Middle frontal gyrus (tissue), 1 donor: ENCODE measurements around the gene COL5A1.
"Not testable (repeated sequence)": the region's sequence is repeated elsewhere in the genome, so short reads cannot be mapped to it uniquely, and the experiment has no call there.

Source experiments
- DNase-seq: peaks from one replicate; pipeline ENCODE4 v3.0.0-alpha.2; 2015; ENCODE audit warnings: low spot score; ENCODE audit errors: extremely low spot score

COL5A1 gene

DNA sequence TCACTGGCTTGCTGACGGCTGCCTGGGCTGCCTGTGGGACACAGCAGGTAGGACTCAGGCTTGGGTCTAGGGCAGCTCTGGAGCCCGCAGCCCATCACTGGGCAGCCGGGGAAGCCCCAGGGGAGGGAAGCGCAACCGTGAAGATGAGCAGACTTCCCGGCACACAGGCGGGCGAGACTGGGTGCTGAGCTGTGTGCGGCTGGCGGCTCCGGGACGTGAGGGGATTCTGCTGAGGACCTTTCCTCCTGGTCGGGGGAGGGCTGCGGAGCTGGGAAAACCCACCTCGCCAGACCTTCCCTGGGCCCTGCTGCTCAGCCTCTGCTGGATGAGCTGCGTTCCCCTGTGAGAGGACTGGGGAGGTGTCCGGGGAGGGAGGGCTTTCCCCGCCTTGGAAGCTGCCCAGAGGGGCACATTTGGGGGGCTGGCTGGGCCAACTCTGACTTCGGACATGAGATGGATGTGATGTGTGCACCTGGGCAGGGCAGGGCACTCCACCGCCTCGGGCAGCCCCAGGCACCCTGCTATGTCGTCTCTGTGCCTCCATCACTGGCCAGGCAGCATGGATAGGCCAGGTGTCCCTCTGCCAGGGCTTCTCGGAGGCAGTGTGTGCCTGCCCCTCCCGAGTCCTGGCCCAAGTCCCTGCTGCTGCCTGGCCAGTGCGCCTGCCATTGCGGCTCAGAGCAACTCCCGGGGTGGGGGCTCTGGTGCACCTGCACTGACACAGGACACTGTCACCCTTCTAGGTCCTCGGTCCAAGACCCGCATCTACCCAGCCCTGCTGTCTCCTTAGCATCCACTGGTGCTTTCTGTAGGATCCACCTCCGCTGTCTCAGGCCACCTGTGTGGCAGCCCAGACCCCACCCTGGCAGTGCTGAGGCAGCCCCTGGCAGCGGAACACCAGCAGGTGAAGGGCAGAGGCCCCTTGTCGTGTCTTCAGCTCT lies 66.4 kb downstream of the COL5A1 start:
- no peak for DNase-seq

DNA sequence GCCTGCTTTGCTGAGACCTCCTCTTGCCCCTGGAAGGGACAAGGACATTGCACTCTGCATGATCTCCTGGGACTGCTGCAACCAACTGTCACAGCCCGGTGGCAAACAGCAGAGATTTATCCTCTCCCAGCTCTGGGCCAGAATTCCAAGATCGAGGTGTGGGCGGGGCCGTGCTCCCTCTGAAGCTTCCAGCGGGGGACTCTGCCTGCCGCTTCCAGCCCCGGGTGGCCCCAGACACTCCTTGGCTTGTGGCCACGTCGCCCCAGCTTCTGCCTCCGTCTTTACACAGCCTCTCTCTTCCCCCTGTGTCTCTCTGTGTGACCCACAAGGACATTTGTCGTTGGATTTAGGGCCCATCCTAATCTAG lies 67.1 kb downstream of the COL5A1 start:
- no peak for DNase-seq

DNA sequence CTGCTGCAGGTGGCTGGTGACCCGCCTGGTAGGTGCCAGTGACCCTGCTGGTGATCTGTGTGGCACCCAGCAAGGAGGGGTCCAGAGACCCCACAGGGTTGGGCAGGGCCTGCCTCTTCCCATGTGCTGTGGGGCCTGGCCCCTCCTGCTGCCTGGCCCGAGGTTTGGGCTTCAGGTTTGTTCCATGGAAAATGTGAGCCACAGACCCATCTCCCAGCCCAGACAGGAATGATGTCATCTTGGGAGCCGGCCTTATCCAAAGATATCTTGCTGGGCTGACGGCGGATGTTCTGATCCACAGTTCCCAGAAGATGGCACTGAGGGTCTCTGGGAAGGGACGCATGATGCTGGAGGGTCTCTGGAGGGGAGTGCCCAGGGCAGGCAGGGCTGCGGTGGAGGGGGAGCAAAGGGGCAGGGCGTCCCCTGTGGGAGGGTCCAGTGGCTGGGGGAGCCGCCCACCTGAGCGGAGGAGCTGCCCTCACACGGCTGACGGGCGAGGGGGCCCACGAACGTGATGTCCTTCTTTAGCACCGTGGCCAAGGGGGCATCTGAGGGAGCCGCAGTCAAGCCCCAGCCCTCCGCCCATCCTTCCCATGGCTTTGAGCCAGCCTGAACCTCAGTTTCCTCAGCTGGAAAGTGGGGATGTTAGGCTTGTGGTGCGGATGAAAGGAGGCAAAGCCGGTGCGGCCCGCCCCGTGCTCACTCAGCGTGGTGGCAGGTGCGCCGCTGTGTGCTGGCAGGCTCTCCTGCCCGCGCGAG lies 68.1 kb downstream of the COL5A1 start:
- no peak for DNase-seq

DNA sequence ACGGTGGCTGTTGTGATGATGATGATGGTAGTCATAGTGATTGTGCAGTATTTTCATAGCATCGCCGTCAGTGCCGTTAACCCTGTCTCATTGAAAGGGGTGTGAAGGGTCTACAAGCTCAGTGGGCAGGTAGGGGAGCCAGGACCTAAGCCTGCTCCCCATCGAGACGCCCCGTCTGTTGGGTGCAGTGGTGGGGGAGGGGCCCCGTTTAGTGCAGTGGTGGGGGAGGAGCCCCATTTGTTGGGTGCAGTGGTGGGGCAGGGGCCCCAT lies 68.6 kb downstream of the COL5A1 start:
- no peak for DNase-seq

DNA sequence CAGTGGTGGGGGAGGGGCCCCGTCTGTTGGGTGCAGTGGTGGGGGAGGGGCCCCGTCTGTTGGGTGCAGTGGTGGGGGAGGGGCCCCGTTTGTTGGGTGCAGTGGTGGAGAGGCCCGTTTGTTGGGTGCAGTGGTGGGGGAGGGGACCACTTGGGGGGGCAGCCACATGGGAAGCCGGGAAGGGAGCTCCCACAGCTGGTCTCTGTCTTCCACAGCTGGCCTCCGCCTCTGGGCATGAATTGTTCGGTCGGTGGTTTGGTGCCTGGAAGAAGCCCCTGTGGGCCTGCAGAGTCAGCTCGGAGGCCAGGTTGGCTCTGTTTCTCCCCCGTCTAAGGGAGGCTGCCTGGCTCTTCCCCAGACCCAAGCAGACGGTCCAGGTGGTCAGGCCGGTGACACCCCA lies 69.3 kb downstream of the COL5A1 start:
- no peak for DNase-seq

DNA sequence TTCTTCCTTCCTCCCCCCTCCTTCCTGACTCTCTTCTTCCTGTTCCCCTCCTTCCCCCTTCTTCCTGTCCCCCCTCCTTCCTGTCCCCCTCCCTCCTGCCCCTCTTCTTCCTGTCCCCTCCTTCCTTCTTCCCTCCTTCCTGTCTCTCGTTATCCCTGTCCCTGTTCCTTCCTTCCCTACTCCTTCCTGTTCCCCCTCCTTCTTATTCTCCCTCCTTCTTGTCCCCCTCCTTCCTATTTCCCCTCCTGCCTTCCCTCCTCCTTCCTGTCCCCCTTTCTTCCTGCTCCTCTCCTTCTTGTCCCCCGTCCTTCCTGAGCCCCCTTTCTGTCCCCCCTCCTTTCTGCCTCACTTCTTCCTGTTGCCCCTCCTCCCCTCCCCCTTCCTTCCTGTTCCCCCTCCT lies 70.6 kb downstream of the COL5A1 start:
- DNase-seq, result no peak

DNA sequence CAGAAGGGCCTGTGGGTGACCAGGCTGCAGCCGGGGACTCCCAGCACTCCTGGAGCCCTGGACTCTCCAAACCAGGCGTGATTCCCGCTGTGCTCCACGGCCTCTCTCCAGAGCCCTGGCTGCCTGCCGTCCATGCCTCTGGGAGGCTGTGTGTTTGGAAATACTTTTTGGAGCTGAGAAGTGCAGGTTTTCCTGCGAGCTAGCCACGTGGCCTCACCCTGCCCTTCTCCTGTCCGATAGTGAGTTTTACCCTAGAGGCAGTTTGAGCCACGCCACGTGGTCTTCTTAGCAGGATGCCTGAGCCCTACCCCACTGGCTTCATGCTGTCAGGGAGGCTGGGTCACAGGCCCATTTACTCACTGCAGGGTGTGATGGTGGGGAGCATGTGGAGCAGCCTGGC lies 71.3 kb downstream of the COL5A1 start:
- no peak for DNase-seq

DNA sequence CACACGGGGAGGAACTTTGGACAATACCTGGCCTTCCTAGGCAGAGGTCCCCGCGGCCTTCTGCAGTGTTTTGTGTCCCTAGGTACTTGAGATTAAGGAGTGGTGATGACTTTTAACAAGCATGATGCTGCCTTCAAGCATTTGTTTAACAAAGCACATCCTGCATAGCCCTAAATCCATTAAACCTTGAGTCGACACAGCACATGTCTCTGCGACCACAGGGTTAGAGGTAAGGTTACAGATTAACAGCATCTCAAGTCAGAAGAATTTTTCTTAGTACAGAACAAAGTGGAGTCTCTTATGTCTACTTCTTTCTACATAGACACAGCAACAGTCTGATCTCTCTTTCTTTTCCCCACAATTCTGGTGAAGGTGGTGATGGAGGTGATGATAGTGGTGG lies 73.9 kb downstream of the COL5A1 start:
- not testable (repeated sequence) for DNase-seq

DNA sequence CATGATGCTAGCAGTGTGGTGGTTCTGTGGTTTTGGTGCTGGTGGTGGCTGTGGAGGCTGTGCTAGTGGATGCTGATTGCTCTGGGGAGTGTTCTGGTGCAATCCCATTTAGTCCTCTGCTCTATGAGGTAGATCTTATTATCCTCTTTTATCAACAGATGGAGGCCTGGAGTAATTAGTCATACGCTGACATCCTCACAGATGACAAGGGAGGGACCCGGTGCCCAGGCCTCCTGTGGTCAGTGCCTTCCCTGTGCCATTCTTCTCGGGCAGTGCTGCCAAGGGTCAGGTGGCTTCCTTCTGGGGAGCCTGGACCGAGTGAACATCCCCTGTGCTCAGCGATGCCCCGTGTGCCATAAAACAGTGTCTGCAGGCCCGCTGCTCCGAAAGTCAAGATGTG lies 74.5 kb downstream of the COL5A1 start:
- DNase-seq, result no peak

DNA sequence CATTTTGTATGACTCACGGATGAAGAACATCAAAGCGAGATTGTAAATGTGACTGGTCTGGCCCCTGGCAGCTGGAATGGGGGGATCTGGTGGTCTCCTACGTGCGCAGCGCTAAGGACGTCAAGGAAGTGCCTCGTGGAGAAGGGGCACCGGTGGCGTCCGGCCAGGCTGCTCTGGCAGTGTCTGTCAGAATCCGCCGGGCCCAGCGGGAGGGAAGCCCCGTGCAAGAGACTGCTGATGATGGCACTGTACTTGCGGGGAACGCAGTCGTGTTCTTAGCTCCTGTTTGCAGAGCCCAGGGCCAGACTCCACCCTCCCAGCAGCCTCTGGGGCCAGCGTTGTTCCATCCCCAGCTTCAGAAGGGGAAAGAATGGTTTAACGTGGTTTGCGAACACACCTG lies 75.5 kb downstream of the COL5A1 start:
- no peak for DNase-seq

DNA sequence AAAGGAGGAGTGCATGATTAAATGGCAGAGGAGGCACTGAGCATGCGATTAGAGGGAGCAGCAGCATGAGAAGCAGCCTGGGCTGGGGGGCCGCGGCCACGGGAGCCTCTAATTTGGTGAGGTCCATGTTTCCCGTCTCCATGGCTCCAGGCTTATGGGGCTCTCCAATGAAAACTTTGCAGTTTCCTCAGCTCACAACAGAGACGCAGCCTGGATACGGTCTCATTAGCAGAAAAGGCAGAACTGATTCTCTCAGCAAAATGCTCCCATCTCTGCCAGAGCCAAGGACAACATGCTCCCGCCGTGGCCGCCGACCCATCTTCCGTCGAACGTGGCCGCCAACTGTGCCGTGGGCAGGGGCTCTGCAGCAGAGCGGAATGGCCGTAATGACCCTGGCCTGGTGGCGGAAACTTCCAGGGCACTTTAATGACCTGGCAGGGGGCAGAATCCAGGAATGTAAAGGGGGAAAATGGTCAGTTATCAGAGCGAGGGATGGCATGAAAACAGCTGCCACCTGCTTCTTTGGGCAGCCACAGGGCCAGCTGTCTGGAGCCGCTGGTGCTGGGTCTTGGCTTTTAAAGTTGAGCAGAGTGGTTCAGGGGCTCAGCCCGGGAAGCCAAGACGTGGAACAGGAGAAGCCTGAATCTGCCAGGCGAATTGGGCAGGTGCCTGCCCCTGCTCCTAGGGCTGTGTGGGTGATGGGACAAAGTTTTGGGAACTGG lies 76.5 kb downstream of the COL5A1 start:
- no peak for DNase-seq

DNA sequence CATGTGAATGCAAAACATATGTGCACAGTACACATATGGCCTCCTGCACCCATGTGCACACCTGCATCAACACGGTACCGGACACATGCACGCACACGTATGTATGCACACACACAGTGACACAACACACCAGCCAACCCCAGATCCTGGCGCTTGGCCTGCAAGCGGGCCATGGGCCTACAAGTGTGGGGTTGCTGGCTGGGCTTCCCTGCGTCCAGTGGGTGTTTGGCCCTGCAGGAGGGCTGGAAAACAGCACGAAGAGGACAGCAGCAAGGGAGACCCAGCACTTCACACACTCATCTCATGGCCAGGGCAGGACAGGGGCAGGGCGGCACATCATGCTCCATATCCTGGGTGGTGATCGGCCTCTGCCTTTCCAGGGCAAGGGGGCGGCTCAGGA lies 77.7 kb downstream of the COL5A1 start:
- DNase-seq, result no peak

DNA sequence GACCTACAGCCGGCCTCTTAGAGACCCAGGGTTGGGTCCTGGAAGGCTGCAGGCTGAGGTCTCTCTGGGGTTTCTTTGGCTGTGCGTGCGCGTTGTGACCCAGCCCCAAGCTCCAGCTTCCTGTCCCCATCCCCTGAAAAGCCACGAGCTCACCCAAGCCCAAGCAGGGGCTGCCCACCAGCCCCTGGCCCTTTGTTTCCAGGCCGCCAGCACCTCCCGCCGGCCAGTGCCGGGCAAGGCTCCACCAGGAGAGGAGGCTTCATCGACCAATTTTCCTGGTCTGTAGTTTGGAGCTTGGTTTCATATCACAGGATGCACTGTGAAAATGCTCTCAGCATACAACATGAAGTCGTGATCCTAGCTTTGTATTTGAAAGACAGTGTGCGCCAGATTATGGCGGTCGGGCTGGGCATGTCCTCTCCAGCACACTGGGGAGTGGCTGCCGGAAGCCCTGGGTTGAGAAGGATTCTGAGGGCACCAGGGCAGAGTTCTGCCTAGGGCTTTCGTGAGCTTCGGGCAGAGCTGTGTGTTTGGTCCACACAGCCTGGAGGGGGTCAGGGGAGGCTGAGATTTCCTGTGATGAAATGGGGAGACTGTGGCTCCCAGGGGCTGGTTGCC lies 78.6 kb downstream of the COL5A1 start:
- DNase-seq, result no peak

DNA sequence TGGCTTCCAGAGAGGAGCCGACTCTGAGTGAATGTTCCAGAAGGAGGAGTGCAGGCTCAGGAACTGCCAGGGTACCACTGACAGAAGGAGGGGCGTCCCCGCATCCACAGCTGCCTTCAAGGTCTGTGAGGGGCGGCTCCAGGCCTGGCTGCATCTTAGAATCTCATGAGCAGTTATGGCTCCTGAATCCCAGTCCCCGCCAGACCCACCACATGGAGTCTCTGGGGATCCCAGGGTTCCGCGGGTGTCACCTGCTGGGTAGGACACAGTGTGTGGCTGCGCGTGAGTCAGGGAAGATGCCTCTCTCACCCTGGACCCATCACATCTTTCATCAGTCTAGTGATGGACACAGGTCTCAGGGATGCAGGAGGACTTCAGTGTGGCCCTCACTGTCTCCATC lies 79.2 kb downstream of the COL5A1 start:
- no peak for DNase-seq

DNA sequence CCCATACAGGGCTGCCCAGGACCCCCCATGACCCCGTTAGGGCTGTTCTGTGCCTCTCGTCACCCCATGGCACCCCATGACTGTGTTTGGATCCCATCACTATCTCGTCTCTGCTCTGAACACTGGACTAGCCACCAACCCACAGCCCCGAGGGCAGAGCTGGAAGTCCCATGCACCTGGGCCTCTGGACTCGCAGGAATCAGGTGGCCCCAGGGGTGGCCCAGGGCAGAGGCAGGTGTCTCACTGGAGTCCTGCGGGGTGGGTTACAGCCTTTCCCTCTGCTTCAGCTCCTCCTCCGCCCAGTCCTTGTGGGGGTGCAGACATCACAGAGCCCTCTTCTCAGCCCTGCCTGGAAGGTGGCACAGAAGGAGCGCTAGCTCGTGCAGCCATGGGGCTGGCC lies 79.7 kb downstream of the COL5A1 start:
- no peak for DNase-seq

DNA sequence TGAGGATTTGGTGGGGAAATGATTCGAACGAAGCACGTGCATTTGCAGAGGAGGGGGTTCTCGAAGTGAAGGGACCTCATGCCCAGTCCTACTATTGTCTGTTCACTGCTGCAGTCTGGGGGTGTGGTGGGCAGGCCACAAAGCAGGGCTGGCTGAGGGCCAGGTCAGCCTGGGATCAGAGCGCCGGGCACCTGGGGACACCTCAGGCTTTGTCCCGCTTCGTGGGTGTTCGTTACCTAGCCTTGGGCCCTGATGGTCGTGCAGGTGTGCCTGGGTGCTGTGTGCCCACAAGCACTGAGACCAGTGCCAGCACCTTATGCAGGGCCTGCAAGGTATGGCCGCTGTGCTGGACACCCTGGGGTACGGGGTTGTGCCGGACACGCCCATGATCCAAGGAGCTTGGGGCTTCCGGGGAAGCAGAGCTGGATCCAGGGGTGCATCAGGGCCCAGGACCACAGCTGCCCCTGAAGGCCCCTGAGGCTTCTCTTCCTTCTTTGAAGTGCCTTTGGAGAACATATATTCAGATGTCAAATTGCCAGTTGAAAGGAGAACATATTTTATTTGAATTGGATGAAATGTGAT lies 80.6 kb downstream of the COL5A1 start:
- DNase-seq, result no peak

DNA sequence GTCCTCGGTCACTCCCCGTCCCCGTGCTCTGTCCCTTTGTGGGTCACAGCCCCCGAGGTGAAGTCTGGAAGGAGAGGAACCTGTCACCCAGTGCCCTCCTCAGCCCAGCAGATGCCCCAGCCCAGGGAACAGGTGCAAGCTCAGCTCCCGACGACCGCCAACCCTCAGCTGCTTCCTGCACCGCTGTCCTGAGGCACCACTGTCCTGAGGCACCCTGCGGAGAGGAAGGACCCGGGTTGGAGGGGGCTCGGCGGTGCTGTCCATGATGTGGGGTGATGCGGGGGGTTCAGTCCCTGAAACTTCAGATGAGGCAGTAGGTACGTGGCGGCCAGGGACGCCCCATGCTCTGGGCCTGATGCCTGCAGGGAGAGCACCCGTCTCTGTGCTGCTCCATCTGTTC lies 81.4 kb downstream of the COL5A1 start:
- no peak for DNase-seq

DNA sequence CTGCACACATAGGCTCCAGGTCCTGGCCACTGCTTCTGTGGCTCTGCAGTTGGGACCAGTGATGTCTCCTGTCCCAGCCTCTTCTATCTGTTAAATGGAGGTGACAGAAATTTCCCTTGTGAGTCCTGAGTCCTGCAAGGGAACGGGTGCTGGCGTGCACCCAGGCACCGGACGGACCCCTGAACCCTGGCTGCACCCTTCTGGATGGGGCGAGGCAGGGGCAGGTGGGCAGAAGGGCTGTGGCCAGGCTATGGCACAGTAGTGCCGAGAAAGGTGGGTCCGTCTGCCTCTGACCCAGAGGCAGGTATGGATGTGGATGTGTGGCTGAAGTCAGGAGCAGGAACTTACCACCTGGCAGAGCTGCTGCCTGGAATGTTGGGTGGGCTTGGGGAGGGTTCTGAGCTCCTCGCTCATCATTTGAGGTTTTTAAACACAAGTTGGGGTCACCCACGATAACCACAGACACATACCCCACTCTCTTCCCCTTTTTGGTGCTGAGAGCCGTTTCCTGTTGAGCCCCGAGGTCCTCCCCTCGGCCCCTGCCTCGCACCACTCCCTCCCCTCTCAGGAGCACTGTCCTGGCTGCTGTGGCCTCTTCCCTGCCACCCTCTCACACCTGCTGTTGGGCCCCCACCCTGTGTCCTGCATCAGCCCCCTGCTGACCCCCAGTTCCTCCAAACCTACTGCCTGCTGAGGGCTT lies 82.0 kb downstream of the COL5A1 start:
- DNase-seq, result no peak

DNA sequence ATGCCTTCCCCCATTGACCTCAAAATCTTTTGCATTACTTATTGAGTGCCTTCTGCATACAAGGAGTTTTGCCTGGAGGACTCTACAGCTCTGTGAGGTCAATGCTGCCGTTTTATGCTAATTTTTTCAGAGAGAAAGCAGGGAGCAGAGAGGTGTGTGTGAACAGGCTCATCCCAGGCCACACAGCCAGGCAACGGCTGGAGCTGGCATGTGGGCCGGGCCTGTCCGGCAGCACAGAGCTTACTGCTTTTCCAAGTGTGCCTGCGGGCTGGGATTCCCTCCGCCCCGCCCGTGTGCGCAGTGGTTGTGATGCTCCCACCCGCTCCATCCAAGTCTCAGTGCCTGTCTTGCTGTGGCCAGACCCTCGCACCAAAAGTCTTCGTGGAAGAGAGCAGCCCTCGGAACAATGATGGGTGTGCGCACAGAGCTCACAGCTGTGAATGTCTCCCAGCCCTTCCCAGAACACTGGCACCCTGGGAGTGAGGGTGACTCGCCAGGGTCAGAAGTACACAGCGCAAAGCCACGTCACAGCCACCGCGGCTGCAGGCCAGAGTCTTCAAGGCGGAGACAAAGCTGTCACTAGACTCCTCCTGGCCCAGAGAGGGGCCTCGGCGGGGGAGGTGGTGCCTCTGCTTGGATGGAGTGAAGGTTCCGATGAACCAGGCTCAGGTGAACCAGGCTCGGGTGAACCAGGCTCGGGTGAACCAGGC lies 82.8 kb downstream of the COL5A1 start:
- no peak for DNase-seq

DNA sequence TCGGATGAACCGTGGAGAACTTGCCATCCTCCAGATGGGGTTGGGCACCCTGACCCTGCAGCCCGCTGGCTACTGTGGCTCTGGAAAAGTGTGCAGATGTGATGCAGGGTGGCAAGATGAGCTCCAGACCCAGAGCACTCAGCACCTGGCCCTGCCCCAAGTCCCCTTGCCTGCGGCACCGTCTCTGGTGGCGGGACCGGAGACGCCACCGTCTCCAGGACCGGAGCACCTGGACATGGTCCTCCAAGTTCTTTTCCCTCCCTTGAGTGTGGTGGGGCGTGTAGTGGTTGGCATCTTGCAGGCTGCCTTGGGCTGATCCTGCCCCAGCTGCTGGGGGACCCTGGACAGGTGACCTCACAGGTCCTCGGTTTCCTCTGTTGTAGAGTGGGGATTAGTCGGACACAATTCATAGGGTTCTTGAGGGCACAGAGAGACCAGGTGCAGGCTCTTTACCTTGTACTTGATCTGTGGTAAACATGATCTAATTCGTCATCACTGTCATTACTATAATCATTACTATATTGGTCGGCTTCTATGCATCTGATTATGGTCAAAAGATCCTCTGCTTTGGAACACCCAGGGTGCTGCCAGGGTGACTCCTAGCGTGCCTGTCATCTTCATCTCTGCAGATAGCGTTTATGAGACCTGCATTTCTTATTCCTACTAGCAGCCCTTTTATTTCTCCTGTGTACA lies 83.5 kb downstream of the COL5A1 start:
- DNase-seq, result no peak
